HG03060 (cell line): ENCODE results near the gene TNPO3.

ENCODE experiments used
- ATAC-seq: cut with Tn5 transposase; IDR thresholded peaks from one replicate; pipeline ENCODE4 v1.9.1; 2021; ENCODE audit warnings: low read depth, moderate number of reproducible peaks; ENCODE audit not compliant: unreplicated experiment

TNPO3 gene

GRCh38 chr7:128911423-128912031 lies 143.4 kb downstream of the TNPO3 start:
- ATAC-seq: no peak

DNA sequence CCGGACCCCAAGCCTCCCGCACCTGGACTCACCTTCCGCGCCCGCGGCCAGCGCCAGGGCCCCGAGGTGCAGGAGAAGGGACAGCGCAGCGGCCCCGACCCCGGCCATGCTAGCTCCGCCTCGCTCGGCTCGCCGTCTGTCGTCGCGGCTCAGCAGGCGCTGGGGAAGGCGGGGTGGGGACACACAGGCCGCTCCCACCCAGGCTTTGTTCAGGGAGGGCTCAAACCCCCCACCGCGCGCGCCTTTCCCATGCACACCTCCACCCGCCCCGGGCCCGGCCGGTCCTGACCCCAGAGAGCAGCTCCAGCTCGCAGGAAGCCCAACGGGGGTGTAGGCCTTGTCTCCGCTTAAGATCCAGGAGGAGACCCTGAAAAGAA lies 144.4 kb downstream of the TNPO3 start, which contains the start of gene KCP:
Gene KCP, minus strand, starts transcription at position 141 of the 377 bp plus-strand sequence. Its CDS starts 33 bp downstream, at position 108.
- ATAC-seq: no peak

DNA sequence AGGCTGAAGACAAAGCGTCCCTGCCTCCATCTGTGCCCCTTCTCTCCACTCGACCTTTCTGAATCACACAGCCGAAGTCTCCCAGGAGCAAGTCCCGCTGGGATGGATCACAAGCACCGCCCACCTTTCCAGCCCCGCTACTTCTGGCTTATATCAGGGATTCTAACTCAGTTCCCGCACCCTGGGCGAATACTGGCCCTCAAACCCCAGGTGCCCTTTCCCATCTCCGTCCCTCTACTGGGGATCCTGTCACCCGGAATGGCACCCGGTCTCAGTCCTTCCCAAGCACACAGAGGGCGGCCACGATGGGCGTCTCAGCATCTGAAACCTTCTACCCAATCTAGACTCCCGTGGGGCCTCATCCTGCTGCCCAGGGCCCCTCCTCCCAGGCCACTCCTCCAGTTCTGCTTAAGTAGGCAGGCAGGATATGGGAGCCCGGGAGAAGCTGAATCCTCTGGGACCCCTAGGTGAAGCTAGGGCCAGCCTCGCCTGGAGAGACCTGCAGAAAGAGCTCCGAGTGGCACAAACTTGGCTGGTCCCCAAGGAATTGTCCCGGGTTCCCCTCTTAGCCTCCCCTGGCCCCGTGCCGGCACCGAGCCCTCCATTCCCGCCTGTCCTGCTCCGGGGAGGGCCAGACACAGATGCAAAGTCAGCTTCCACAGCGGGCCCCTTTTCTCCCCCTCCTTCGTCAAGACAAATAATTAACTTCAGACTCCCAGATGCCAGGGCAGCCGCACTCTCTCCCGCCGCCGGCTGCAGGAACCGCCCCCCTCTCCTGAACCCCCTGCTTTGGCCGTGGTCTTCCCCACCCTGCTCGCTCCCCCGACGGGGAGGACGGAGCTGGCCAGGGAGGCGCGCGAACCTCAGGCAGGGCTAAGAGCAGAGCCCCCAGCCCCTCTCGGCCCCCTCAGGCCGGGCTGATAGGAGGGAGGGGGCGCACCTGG lies 145.0 kb downstream of the TNPO3 start:
- no peak for ATAC-seq

- ATAC-seq: no peak
Observed at GRCh38 chr7:128908750-128909624, 145.9 kb downstream of the TNPO3 start.

- no peak for ATAC-seq
Observed at GRCh38 chr7:128906766-128907559, 147.9 kb downstream of the TNPO3 start.

- no peak for ATAC-seq
Observed at GRCh38 chr7:128906001-128906765, 148.7 kb downstream of the TNPO3 start.

DNA sequence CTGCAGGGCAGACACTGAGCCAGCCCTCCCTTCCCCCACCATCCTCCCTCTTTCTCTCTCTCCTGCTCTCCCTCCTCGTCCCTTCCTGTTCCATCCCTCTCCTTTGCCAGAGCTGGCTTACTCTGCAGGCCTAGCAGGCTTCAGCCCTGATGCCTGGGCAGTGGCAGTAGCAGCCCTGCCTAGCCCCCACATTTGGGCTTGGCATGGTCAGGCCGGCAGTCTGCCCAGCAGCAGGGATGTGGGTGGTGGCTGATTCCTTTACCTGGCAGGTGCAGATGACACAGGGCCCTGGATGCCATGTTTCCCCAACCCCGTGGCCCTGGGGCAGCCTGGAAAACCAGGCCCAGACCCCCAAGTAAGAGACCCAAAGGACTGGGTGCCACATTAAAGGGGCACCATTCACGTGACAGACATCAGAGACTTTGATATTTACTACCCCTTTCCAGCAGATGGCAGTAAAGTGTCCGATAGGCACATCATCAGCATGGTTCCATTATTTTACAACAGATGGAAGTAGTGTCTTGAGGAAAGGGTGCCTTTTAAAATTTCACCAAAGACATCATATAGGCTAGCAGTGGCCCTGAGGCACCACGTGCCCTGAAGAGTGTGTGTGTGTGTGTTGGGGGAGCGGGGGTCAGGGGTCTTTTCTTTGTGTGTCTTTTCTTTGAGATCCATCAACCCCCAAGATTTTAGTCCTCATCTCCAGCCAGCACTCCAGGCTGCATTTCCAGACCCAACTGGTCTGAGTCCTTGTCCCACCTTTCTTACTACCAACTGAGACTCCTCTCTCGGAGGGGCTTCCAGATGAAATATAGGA lies 150.3 kb downstream of the TNPO3 start:
- no peak for ATAC-seq
